ENCODE data around the gene SEC24D.

The SEC24D gene

GRCh38 chr4:118835571-118836300 lies at the start of gene SEC24D (continued):
- TF ChIP-seq PRDM10 (tag by site-specific recombination; IDR thresholded peaks at IDR 0.05), result peak; percentile 62
- TF ChIP-seq ZNF645 (tag by site-specific recombination; IDR thresholded peaks at IDR 0.05), result no peak
- TF ChIP-seq PRDM1 (tag by site-specific recombination; IDR thresholded peaks at IDR 0.05), result no peak
- no peak for TF ChIP-seq ZNF488 (tag by site-specific recombination; IDR thresholded peaks at IDR 0.05)
- TF ChIP-seq ZNF354C (tag by site-specific recombination; IDR thresholded peaks at IDR 0.05; ENCODE audit: borderline replicate concordance, low read depth), result no peak
- no peak for TF ChIP-seq REPIN1 (tag by site-specific recombination; IDR thresholded peaks at IDR 0.05; ENCODE audit: low read depth)
- no peak; the same call in 1 of the 2 replicates for TF ChIP-seq YY1 (tag by site-specific recombination; IDR thresholded peaks at IDR 0.05)
- no peak for TF ChIP-seq ZNF214 (tag by site-specific recombination; IDR thresholded peaks at IDR 0.05; ENCODE audit: borderline replicate concordance)
- TF ChIP-seq ZFHX2 (tag by site-specific recombination; conservative IDR thresholded peaks at IDR 0.05), result peak; percentile 71
- no peak for TF ChIP-seq ZNF560 (tag by site-specific recombination; IDR thresholded peaks at IDR 0.05; ENCODE audit: borderline replicate concordance)
- TF ChIP-seq ZSCAN30 (tag by site-specific recombination; IDR thresholded peaks at IDR 0.05), result peak; percentile 77
- no peak for TF ChIP-seq GLI4 (tag by site-specific recombination; IDR thresholded peaks at IDR 0.05)
- TF ChIP-seq KLF17 (tag by site-specific recombination; IDR thresholded peaks at IDR 0.05), result no peak
- no peak for TF ChIP-seq ZSCAN4 (tag by site-specific recombination; IDR thresholded peaks at IDR 0.05)
- TF ChIP-seq ZNF398 (tag by site-specific recombination; IDR thresholded peaks at IDR 0.05), result 0 out of 2 replicates have a peak, but pooled peaks have one; percentile 13
- peak; percentile 39; the same call in 1 of the 2 replicates for TF ChIP-seq ZBTB20 (tag by site-specific recombination; IDR thresholded peaks at IDR 0.05)
- no peak for TF ChIP-seq KLF16 (tag by site-specific recombination; IDR thresholded peaks at IDR 0.05)
- peak; percentile 81 for TF ChIP-seq ZIC2 (tag by site-specific recombination; IDR thresholded peaks at IDR 0.05)
- TF ChIP-seq ZBTB8A (tag by site-specific recombination; IDR thresholded peaks at IDR 0.05), result peak; percentile 60; the same call in 1 of the 2 replicates
- peak; percentile 66; the same call in 1 of the 2 replicates for TF ChIP-seq MZF1 (tag by site-specific recombination; IDR thresholded peaks at IDR 0.05; ENCODE audit: borderline replicate concordance)
- no peak for TF ChIP-seq ZNF501 (tag by site-specific recombination; IDR thresholded peaks at IDR 0.05)
- no peak for TF ChIP-seq YY2 (tag by site-specific recombination; IDR thresholded peaks at IDR 0.05)
- no peak for TF ChIP-seq ZFP3 (tag by site-specific recombination; IDR thresholded peaks at IDR 0.05; ENCODE audit: low read depth)
- no peak for TF ChIP-seq ZNF830 (tag by site-specific recombination; IDR thresholded peaks at IDR 0.05; ENCODE audit: low read depth)
- TF ChIP-seq ZFP37 (tag by site-specific recombination; IDR thresholded peaks at IDR 0.05), result no peak
- TF ChIP-seq ZNF341 (tag by site-specific recombination; IDR thresholded peaks at IDR 0.05; ENCODE audit: low read depth), result peak; percentile 66
- TF ChIP-seq BCL6B (tag by site-specific recombination; IDR thresholded peaks at IDR 0.05), result no peak
- TF ChIP-seq ZNF76 (tag by site-specific recombination; IDR thresholded peaks at IDR 0.05; ENCODE audit: borderline replicate concordance, low read depth), result no peak; the same call in 1 of the 2 replicates

Measured in HEK293 (cell line).